H9 (cell line): ENCODE results near the gene CSMD2. TPM values are rescaled to one million over a fixed set of nuclear protein-coding genes. Genes with fewer than 3 reads are reported as not detected.

Source experiments
- DNase-seq: peaks from one replicate; pipeline ENCODE4 v3.0.0-alpha.2; 2017
- H2AFZ ChIP-seq: one replicate; pipeline ENCODE4 v1.6.1; 2013; ENCODE audit warnings: mild to moderate bottlenecking, low read length, control low read depth, moderate library complexity
- H2AK5ac ChIP-seq: 2 replicates; pipeline ENCODE4 v1.6.1; 2013; ENCODE audit warnings: low read length, control low read depth, mixed read lengths; ENCODE audit not compliant: insufficient read length
- H2BK120ac ChIP-seq: one replicate; pipeline ENCODE4 v1.6.1; 2013; ENCODE audit warnings: low read depth, mild to moderate bottlenecking, low read length, control low read depth, inconsistent platforms; ENCODE audit not compliant: poor library complexity, severe bottlenecking
- H2BK12ac ChIP-seq: 2 replicates; pipeline ENCODE4 v1.6.1; 2013; ENCODE audit warnings: low read length, control low read depth, mixed read lengths, low read depth; ENCODE audit not compliant: insufficient read length
- H2BK15ac ChIP-seq: 2 replicates; pipeline ENCODE4 v1.6.1; 2013; ENCODE audit warnings: low read depth, low read length, control low read depth
- H2BK20ac ChIP-seq: one replicate; pipeline ENCODE4 v1.6.1; 2013; ENCODE audit warnings: low read depth, mild to moderate bottlenecking, low read length, control low read depth, inconsistent platforms; ENCODE audit not compliant: poor library complexity, severe bottlenecking
- H2BK5ac ChIP-seq: 2 replicates; pipeline ENCODE4 v1.6.1; 2013; ENCODE audit warnings: low read length, control low read depth, mixed read lengths; ENCODE audit not compliant: insufficient read length
- H3K14ac ChIP-seq: 2 replicates; pipeline ENCODE4 v1.6.1; 2013; ENCODE audit warnings: low read length, control low read depth; ENCODE audit not compliant: insufficient read depth
- H3K18ac ChIP-seq: 2 replicates; pipeline ENCODE4 v1.6.1; 2013; ENCODE audit warnings: low read depth, mild to moderate bottlenecking, mixed read lengths, low read length, control low read depth; ENCODE audit not compliant: insufficient read length
- H3K23ac ChIP-seq: 2 replicates; pipeline ENCODE4 v1.6.1; 2013; ENCODE audit warnings: low read length, control low read depth, mixed read lengths, low read depth; ENCODE audit not compliant: insufficient read length
- H3K23me2 ChIP-seq: 2 replicates; pipeline ENCODE4 v1.6.1; 2013; ENCODE audit warnings: low read depth, mild to moderate bottlenecking, mixed read lengths, low read length, control low read depth; ENCODE audit not compliant: insufficient read length, poor library complexity, severe bottlenecking
- H3K27ac ChIP-seq: 2 replicates; pipeline ENCODE4 v1.5.1; 2013; ENCODE audit warnings: low read length, control low read depth, mixed read lengths, low read depth; ENCODE audit not compliant: insufficient read length
- H3K27me3 ChIP-seq: 2 replicates; pipeline ENCODE4 v1.6.1; 2013; ENCODE audit warnings: low read length, control low read depth, inconsistent platforms; ENCODE audit not compliant: insufficient read depth
- H3K4ac ChIP-seq: 2 replicates; pipeline ENCODE4 v1.6.1; 2013; ENCODE audit warnings: low read depth, mild to moderate bottlenecking, control low read depth, inconsistent platforms, low read length, moderate library complexity
- H3K4me1 ChIP-seq: 2 replicates; pipeline ENCODE4 v1.6.1; 2013; ENCODE audit warnings: low read length, control low read depth, inconsistent platforms; ENCODE audit not compliant: insufficient read depth
- H3K4me2 ChIP-seq: 2 replicates; pipeline ENCODE4 v1.6.1; 2013; ENCODE audit warnings: low read length, control low read depth, mixed read lengths; ENCODE audit not compliant: insufficient read length, insufficient read depth
- H3K56ac ChIP-seq: 2 replicates; pipeline ENCODE4 v1.6.1; 2013; ENCODE audit warnings: low read depth, mild to moderate bottlenecking, mixed read lengths, low read length, control low read depth; ENCODE audit not compliant: insufficient read length
- H3K79me1 ChIP-seq: 2 replicates; pipeline ENCODE4 v1.6.1; 2013; ENCODE audit warnings: low read depth, mild to moderate bottlenecking, moderate library complexity, low read length, control low read depth, inconsistent platforms; ENCODE audit not compliant: insufficient read depth, poor library complexity, severe bottlenecking
- H3K79me2 ChIP-seq: 2 replicates; pipeline ENCODE4 v1.6.1; 2013; ENCODE audit warnings: low read length, control low read depth, inconsistent platforms; ENCODE audit not compliant: insufficient read depth
- H3K9ac ChIP-seq: 2 replicates; pipeline ENCODE4 v1.6.1; 2013; ENCODE audit warnings: low read length, control low read depth, mixed read lengths; ENCODE audit not compliant: insufficient read length; ENCODE audit errors: extremely low read depth
- H3K9me3 ChIP-seq: one replicate; pipeline ENCODE4 v1.6.1; 2013; ENCODE audit warnings: low read depth, low read length, inconsistent platforms; ENCODE audit not compliant: control insufficient read depth
- H3T11ph ChIP-seq: one replicate; pipeline ENCODE4 v1.6.1; 2013; ENCODE audit warnings: mild to moderate bottlenecking, low read length, control low read depth, inconsistent platforms
- H4K20me1 ChIP-seq: one replicate; pipeline ENCODE4 v1.6.1; 2013; ENCODE audit not compliant: control insufficient read depth, insufficient read length, insufficient read depth
- H4K5ac ChIP-seq: 2 replicates; pipeline ENCODE4 v1.6.1; 2013; ENCODE audit warnings: low read depth, mild to moderate bottlenecking, mixed read lengths, low read length, control low read depth; ENCODE audit not compliant: insufficient read length
- H4K8ac ChIP-seq: replicated peaks from 2 replicates; pipeline ENCODE4 v1.6.1; 2013; ENCODE audit warnings: low read length, control low read depth, mixed read lengths, low read depth; ENCODE audit not compliant: insufficient read length
- H4K91ac ChIP-seq: 2 replicates; pipeline ENCODE4 v1.6.1; 2013; ENCODE audit warnings: low read depth, mild to moderate bottlenecking, moderate library complexity, mixed read lengths, low read length, control low read depth; ENCODE audit not compliant: insufficient read length
- H3K27ac Mint-ChIP-seq, 3 experiments: 2 replicates in 2 of 3; 3 replicates in 1 of 3; pipeline ENCODE4 v1.8.0; 2020 to 2021; ENCODE audit warnings: mixed read lengths in 3 of 3, mild to moderate bottlenecking in 1 of 3, moderate library complexity in 1 of 3
- H3K27me3 Mint-ChIP-seq: 2 replicates; pipeline ENCODE4 v1.8.0; 2021; ENCODE audit warnings: low read depth, mild to moderate bottlenecking, moderate library complexity, mixed read lengths
- H3K36me3 Mint-ChIP-seq, 3 experiments: 2 replicates in 2 of 3; 3 replicates in 1 of 3; pipeline ENCODE4 v1.8.0; 2020 to 2021; ENCODE audit warnings: low read depth in 3 of 3, mixed read lengths in 3 of 3; ENCODE audit not compliant: insufficient read depth in 1 of 3
- H3K4me1 Mint-ChIP-seq, 2 experiments: 2 replicates each; pipeline ENCODE4 v1.8.0; 2020; ENCODE audit warnings: mixed read lengths in 2 of 2
- H3K4me3 Mint-ChIP-seq, 2 experiments: 2 replicates in 1 of 2; 3 replicates in 1 of 2; pipeline ENCODE4 v1.8.0; 2020 to 2021; ENCODE audit warnings: mild to moderate bottlenecking in 2 of 2, mixed read lengths in 2 of 2, moderate library complexity in 1 of 2
- H3K9me3 Mint-ChIP-seq, 2 experiments: 2 replicates in 1 of 2; 3 replicates in 1 of 2; pipeline ENCODE4 v1.8.0; 2020; ENCODE audit warnings: mild to moderate bottlenecking in 2 of 2, mixed read lengths in 2 of 2, moderate library complexity in 1 of 2
- CTCF ChIP-seq: fragments of 200-600 bp; sonication (generic); conservative IDR thresholded peaks from 3 replicates; pipeline ENCODE4 v1.8.0; 2021; ENCODE audit warnings: antibody characterized with exemption, mild to moderate bottlenecking
- WGBS: extraction: QIAGEN DNeasy Blood & Tissue Kit; methylation state at CpG from one replicate; pipeline ENCODE4 v1.1.7; 2013; ENCODE audit warnings: missing lambda C conversion rate, low lambda C conversion rate, mixed read lengths; ENCODE audit not compliant: insufficient read length; ENCODE audit errors: extremely low coverage; 5-methylcytosine and 5-hydroxymethylcytosine counted together
- total RNA-seq: library from RNA; stranded (reverse); gene quantifications from 2 replicates; pipeline ENCODE4 v1.2.1, GENCODE V29; 2021

CSMD2 gene
- total RNA-seq, 1 experiment from 2014 or later: 6.4 TPM

DNA sequence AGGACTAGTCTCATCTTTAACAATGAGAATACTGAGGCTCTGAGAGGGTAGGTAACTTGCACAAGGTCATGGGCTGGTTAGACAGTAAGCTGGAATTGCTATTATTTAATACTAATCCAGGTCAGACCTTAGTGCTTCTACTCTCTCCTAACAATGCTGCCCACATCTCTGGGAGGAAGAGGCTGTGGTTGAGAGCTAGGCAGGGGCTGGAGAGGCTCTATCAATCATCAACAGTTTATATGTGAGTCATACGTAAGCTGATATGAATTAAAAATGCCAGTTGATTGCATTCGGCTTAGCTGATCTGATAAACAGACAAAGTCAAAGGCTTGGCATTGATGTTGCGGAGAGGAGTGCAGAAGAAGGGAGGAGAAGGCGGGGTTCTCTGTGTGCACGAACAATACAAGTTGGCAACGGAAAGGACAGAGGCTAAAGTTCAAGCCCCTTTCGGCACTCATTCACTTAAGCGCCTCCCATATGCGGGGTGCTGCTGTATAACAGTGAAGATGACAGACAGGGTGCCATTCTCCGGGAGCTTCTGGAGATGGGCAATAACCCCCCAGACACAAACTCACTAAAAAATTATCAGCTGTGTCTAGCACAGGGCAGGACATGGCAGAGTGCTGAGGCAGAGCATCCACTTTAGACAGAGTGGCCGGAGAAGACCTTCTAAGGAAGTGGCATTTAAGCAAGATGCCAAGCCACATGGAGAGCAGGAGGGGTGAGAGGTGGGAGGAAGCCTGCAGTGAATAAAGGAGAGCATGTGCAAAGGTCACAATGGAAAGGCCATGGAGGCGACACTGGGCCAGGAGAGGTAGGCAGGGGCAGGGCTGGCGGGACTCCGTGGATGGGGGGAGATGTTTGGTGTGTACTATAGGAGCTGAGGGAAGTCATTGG lies 497.4 kb downstream of the CSMD2 start:
- Histone ChIP-seq H3K9ac (no peak overlapping the region), H3K27ac (no peak overlapping the region), H3K9me3 (peaks cover 15% of the 10 kb centered on the region), H3T11ph (no peak overlapping the region), H3K4me2 (no peak overlapping the region), H3K18ac (no peak overlapping the region), H4K8ac (no peak overlapping the region), H2AFZ (no peak overlapping the region), H4K5ac (no peak overlapping the region), H2AK5ac (no peak overlapping the region), H2BK12ac (no peak overlapping the region), H3K56ac (no peak overlapping the region), H3K79me2 (no peaks in the 10 kb centered on the region), H3K79me1 (no peaks in the 10 kb centered on the region), H3K27me3 (no peaks in the 10 kb centered on the region), H2BK20ac (no peak overlapping the region), H4K91ac (no peak overlapping the region), H3K23ac (no peak overlapping the region), H2BK5ac (no peak overlapping the region), H3K23me2 (peaks cover 3% of the 10 kb centered on the region), H3K14ac (no peak overlapping the region; the same call in 1 of the 2 replicates), H3K4ac (no peak overlapping the region), H2BK15ac (no peak overlapping the region), H2BK120ac (no peak overlapping the region), H3K4me1 (no peaks in the 10 kb centered on the region), H4K20me1 (no peaks in the 10 kb centered on the region)
- no peak overlapping the region for H3K27ac Mint-ChIP-seq
- peaks cover 21 to 26% of the 10 kb centered on the region in 2 experiments for H3K9me3 Mint-ChIP-seq
- no CpG with 5 or more reads among the region's 14 CpGs for WGBS
- H3K4me1 Mint-ChIP-seq: no peaks in the 10 kb centered on the region
- no peak for DNase-seq
- H3K36me3 Mint-ChIP-seq: peaks cover 15 to 34% (median 31%) of the 10 kb centered on the region in 3 experiments
- H3K4me3 Mint-ChIP-seq: no peak overlapping the region
- H3K27me3 Mint-ChIP-seq: no peaks in the 10 kb centered on the region
- TF ChIP-seq CTCF: no peak
